ENCODE measurements around the gene COL28A1. TPM values are rescaled to one million over a fixed set of nuclear protein-coding genes. Genes with fewer than 3 reads are reported as not detected.

COL28A1 gene
- total and polyA plus RNA-seq, 8 donors, result 0.58 to 39.7 (median 4.5) TPM

DNA sequence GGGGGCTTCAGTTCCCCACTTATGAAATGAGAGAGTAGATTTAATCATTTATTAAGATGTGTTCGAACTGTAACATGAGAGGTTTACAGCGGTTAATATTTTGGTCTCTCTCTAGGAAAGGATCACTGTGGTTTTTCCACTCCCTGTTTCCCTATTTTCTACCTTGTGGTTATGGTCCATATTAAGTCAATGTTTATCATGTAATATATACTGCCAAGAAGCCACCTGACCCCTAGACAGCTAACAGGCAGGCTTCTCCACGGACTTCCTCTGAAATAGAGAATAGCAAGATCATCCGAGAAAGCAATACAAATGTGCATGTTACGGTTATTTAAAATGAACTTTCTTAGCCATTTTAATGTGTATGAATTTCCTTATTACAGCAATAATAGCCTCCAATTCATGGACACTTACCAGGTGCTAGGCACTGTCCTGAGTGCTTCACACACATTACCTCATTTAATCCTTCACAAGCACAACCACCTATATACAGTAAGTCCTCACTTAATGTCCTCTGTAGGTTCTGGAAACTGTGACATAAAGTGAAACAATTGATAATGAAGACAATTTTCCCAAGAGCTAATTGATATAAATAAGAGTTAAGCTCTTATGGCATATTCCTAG lies 835 bp upstream of the COL28A1 start:
- Histone ChIP-seq H3K9me3 (no peaks in the 10 kb centered on the region), H3K36me3 (no peaks in the 10 kb centered on the region), H3K4me3 (no peak overlapping the region), H3K27ac (no peak overlapping the region), H3K4me1 (peaks cover 0 to 1% (median 0%) of the 10 kb centered on the region in 4 donors), H3K27me3 (no peaks in the 10 kb centered on the region)
- WGBS, 5 donors, result 73 to 84% (median 78%) methylated on average over 5 of the region's 5 CpGs
- no peak for DNase-seq
- intact Hi-C loops (cut with DNase I; ENCODE audit: low total_unique reads), result no loop called here
- no peak for TF ChIP-seq POLR2A (IDR thresholded peaks at IDR 0.05)
- no peak for TF ChIP-seq EP300 (IDR thresholded peaks at IDR 0.05)
- no peak for TF ChIP-seq POLR2AphosphoS5 (IDR thresholded peaks at IDR 0.05)
- TF ChIP-seq, protein P1, sequence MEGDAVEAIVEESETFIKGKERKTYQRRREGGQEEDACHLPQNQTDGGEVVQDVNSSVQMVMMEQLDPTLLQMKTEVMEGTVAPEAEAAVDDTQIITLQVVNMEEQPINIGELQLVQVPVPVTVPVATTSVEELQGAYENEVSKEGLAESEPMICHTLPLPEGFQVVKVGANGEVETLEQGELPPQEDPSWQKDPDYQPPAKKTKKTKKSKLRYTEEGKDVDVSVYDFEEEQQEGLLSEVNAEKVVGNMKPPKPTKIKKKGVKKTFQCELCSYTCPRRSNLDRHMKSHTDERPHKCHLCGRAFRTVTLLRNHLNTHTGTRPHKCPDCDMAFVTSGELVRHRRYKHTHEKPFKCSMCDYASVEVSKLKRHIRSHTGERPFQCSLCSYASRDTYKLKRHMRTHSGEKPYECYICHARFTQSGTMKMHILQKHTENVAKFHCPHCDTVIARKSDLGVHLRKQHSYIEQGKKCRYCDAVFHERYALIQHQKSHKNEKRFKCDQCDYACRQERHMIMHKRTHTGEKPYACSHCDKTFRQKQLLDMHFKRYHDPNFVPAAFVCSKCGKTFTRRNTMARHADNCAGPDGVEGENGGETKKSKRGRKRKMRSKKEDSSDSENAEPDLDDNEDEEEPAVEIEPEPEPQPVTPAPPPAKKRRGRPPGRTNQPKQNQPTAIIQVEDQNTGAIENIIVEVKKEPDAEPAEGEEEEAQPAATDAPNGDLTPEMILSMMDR (IDR thresholded peaks at IDR 0.05), result no peak

DNA sequence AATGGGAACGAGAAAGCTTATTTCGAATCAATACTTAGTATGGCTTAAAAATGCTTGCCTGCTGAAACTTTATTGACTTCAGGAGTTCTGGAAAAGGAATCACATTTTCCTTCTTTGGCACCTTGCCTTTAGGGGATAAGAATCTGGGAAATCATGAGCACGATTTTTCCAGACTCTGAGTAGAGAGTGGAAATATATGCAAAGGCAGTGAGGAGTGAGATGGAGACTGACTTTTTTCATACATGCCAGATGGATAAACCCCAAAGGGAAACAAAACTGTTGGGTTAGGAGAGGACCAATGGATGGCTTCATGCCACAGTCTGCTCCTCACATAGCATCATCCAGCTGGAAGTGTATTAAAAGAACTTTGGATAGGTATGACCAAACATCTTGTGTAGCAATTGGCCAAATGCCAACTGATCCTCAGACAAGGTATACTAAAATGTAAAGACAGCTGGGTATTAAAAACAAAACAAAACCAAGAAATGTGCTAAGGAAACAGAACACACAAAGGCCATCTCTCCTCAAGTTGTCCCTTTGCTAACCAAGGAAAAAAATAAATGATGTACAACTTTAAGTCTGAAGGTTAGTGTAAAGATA lies 1.7 kb downstream of the COL28A1 start:
- H3K27ac ChIP-seq, result no peak overlapping the region
- 83 to 90% (median 87%) methylated on average over 3 of the region's 3 CpGs for WGBS, 5 donors
- no peaks in the 10 kb centered on the region for H3K9me3 ChIP-seq
- no peaks in the 10 kb centered on the region for H3K27me3 ChIP-seq
- no peaks in the 10 kb centered on the region for H3K4me1 ChIP-seq
- no peak overlapping the region for H3K4me3 ChIP-seq
- H3K36me3 ChIP-seq, result no peaks in the 10 kb centered on the region
- no peak for TF ChIP-seq POLR2A (IDR thresholded peaks at IDR 0.05)
- intact Hi-C loops (cut with DNase I; ENCODE audit: low total_unique reads), result no loop called here
- no peak for DNase-seq

DNA sequence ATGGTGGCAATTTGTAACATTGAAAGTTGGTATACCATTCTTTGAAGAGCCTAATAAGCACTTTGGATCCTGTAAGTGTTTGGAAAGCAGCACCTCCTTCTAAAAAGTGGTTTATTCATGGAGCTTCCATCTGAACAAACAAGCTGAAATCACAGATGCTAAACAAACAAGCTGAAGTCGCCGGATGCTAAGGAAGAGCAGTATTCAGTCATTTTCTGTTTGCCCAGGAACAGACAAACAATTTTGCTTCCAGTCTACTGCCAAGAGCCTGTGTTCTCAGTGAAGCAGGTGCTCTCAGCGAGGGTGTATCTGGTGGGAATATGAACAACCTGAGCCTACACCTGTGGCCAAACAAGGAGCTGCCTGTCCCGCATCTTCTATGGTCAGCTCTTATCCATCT lies 6.3 kb downstream of the COL28A1 start:
- TF ChIP-seq, protein P1 (IDR thresholded peaks at IDR 0.05), result no peak
- TF ChIP-seq POLR2A (IDR thresholded peaks at IDR 0.05) (no peak), EP300 (IDR thresholded peaks at IDR 0.05) (no peak), POLR2AphosphoS5 (IDR thresholded peaks at IDR 0.05) (no peak)
- Histone ChIP-seq H3K9me3 (no peaks in the 10 kb centered on the region), H3K4me3 (no peak overlapping the region), H3K27me3 (no peaks in the 10 kb centered on the region), H3K36me3 (no peaks in the 10 kb centered on the region), H3K4me1 (no peaks in the 10 kb centered on the region), H3K27ac (no peak overlapping the region)
- intact Hi-C loops (cut with DNase I; ENCODE audit: low total_unique reads), result loop anchor here (10.0 kb wide), 1 partner anchor 95 kb away; no protein-coding TSS in a partner anchor
- no peak for DNase-seq
- WGBS, 5 donors, result 76 to 83% (median 80%) methylated on average over 4 of the region's 4 CpGs

DNA sequence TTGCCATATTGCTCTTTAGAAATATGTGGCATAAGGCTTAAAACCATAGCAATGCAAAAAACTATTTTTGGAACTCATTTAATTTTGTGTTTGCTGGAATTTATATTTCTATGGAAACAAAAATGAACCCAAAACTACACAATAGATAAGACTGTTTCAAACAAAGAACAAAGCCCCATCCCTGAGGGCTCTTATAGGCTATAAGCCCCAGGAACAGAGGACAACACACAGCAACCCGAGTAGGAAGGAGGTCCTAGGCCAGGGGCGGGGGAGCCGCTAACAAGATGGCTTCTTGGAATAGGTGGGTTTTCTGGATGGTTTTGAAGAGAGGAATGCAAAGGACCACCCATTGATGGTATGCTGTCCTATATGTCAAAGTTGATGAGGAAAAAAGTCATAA lies 8.6 kb downstream of the COL28A1 start:
- Histone ChIP-seq H3K4me1 (no peaks in the 10 kb centered on the region), H3K36me3 (no peaks in the 10 kb centered on the region), H3K27me3 (no peaks in the 10 kb centered on the region), H3K9me3 (no peaks in the 10 kb centered on the region), H3K27ac (no peak overlapping the region), H3K4me3 (no peak overlapping the region)
- intact Hi-C loops (cut with DNase I; ENCODE audit: low total_unique reads), result loop anchor here (10.0 kb wide), 1 partner anchor 92 kb away; no protein-coding TSS in a partner anchor
- 92 to 100% (median 96%) methylated on average over 3 of the region's 3 CpGs for WGBS, 5 donors
- TF ChIP-seq POLR2AphosphoS5 (IDR thresholded peaks at IDR 0.05) (no peak), EP300 (IDR thresholded peaks at IDR 0.05) (no peak), POLR2A (IDR thresholded peaks at IDR 0.05) (no peak)
- TF ChIP-seq, protein P1 (IDR thresholded peaks at IDR 0.05), result no peak
- DNase-seq, result no peak

DNA sequence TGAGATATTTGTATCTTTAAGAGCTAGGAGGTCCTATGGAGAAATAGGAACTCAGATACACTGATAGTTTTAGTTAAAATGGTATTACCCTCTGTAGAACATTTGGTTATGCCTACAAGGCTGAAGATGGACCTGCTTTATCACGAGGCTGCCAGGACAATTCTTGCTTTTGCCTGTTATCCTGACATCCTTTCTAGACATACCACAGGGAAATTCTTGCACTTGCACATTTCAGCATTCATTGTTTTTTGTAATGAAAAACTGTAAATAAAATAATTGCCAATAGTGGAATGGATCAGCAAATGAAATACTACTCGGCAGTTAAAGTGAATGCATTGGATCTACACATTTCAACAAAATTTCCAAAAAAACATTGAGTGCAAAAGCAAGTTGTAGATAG lies 9.7 kb downstream of the COL28A1 start:
- 91 to 98% (median 95%) methylated on average over 2 of the region's 2 CpGs for WGBS, 5 donors
- intact Hi-C loops (cut with DNase I; ENCODE audit: low total_unique reads), result loop anchor here (10.0 kb wide), 1 partner anchor 91 kb away; no protein-coding TSS in a partner anchor

More for the DNA sequence above, 9.7 kb downstream of the COL28A1 start:
- DNase-seq, result no peak
- Histone ChIP-seq H3K4me3 (no peak overlapping the region), H3K9me3 (no peaks in the 10 kb centered on the region), H3K27me3 (no peaks in the 10 kb centered on the region), H3K36me3 (no peaks in the 10 kb centered on the region), H3K27ac (no peak overlapping the region), H3K4me1 (no peaks in the 10 kb centered on the region)
- no peak for TF ChIP-seq POLR2A (IDR thresholded peaks at IDR 0.05)
